GM10248 (cell line): Measurements from ENCODE around the gene TRPM7.

Experiments
- CTCF ChIA-PET: fragments of 300-600 bp; sonication (Branson Sonifier 250); formaldehyde crosslinking; extraction: SDS; loops from one replicate; lab custom pipeline; 2021; ENCODE audit warnings: antibody characterized with exemption; lab: Yijun Ruan, JAX
- POLR2A ChIA-PET: fragments of 350-650 bp; sonication (Branson Sonifier 250); formaldehyde crosslinking; extraction: SDS; loops from one replicate; lab custom pipeline; 2020; ENCODE audit warnings: antibody characterized with exemption; lab: Yijun Ruan, JAX
- DNase-seq: peaks from one replicate; pipeline ENCODE4 v3.0.0; 2012; ENCODE audit errors: extremely low spot score
- CTCF ChIP-seq: IDR thresholded peaks from 2 replicates; pipeline ENCODE4 v1.5.1; 2012; ENCODE audit warnings: mild to moderate bottlenecking, low read depth; ENCODE audit errors: extremely low read depth, missing control alignments, control extremely low read depth

The TRPM7 gene, protein sequence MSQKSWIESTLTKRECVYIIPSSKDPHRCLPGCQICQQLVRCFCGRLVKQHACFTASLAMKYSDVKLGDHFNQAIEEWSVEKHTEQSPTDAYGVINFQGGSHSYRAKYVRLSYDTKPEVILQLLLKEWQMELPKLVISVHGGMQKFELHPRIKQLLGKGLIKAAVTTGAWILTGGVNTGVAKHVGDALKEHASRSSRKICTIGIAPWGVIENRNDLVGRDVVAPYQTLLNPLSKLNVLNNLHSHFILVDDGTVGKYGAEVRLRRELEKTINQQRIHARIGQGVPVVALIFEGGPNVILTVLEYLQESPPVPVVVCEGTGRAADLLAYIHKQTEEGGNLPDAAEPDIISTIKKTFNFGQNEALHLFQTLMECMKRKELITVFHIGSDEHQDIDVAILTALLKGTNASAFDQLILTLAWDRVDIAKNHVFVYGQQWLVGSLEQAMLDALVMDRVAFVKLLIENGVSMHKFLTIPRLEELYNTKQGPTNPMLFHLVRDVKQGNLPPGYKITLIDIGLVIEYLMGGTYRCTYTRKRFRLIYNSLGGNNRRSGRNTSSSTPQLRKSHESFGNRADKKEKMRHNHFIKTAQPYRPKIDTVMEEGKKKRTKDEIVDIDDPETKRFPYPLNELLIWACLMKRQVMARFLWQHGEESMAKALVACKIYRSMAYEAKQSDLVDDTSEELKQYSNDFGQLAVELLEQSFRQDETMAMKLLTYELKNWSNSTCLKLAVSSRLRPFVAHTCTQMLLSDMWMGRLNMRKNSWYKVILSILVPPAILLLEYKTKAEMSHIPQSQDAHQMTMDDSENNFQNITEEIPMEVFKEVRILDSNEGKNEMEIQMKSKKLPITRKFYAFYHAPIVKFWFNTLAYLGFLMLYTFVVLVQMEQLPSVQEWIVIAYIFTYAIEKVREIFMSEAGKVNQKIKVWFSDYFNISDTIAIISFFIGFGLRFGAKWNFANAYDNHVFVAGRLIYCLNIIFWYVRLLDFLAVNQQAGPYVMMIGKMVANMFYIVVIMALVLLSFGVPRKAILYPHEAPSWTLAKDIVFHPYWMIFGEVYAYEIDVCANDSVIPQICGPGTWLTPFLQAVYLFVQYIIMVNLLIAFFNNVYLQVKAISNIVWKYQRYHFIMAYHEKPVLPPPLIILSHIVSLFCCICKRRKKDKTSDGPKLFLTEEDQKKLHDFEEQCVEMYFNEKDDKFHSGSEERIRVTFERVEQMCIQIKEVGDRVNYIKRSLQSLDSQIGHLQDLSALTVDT (N-terminal part only)

GRCh38 chr15:50686469-50687301 lies at the start of gene TRPM7:
TSS of gene TRPM7 (minus strand) at chr15:50686797. CDS start at chr15:50686533, 264 bp downstream.
- no peak for TF ChIP-seq CTCF
- ChIA-PET POLR2A (interaction anchor here (1.1 kb wide), 1 partner anchor 331 kb away, joined by 3 read pairs; the partner anchor contains the start of gene GABPB1), CTCF (interaction anchor here (3.3 kb wide), 1 partner anchor 12 kb away, joined by 16 read pairs; no protein-coding TSS in a partner anchor)
- peak; percentile 92 for DNase-seq

GRCh38 chr15:50735156-50735555 lies 48.6 kb upstream of the TRPM7 start:
- ChIA-PET CTCF (no interaction called here), POLR2A (no interaction called here)
- DNase-seq, result no peak
- no peak for TF ChIP-seq CTCF

DNA sequence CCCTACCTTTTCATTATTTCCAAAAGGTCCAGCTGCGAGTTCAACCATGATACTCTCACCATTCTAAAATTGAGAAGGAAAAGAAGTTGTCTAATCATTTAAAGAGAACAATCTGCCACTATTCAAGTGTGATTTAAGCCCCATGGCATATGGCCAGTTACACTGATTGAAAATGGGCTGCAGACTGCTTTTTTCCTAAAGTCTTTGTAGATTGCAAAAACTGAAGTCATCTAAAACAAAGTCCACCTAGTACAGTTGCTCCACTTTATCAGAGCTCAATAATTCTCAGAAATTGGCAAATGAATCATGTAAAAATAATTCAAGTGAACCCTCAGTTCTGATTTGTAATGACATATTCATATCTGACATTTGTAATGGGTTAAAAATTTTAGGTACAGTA lies 39.7 kb upstream of the TRPM7 start:
- POLR2A ChIA-PET, result no interaction called here
- no peak for TF ChIP-seq CTCF
- CTCF ChIA-PET, result interaction anchor here (1.2 kb wide), 1 partner anchor 31 kb away, joined by 3 read pairs; no protein-coding TSS in a partner anchor
- DNase-seq, result no peak

GRCh38 chr15:50718700-50719125 lies 32.1 kb upstream of the TRPM7 start:
- POLR2A ChIA-PET, result no interaction called here
- CTCF ChIA-PET, result interaction anchor here (1.0 to 1.3 kb wide), 2 partner anchors 8 to 39 kb away, joined by 3 read pairs; no protein-coding TSS in a partner anchor
- no peak for TF ChIP-seq CTCF
- DNase-seq, result no peak

GRCh38 chr15:50712018-50712417 lies 25.4 kb upstream of the TRPM7 start:
- no peak for TF ChIP-seq CTCF
- ChIA-PET CTCF (no interaction called here), POLR2A (no interaction called here)
- no peak for DNase-seq
